Measurements from ENCODE around the gene GRID1.

GRCh38 chr10:86354761-86355540 lies 11.6 kb downstream of the GRID1 start:
- no peak for TF ChIP-seq REST (IDR thresholded peaks at IDR 0.05; ENCODE audit: low read depth, low read length)
- TF ChIP-seq ZBTB33 (IDR thresholded peaks at IDR 0.05; ENCODE audit: borderline replicate concordance, low read depth) = no peak
- TF ChIP-seq SMC3 (IDR thresholded peaks at IDR 0.05; ENCODE audit: low read depth, low read length) = no peak
- no peak for TF ChIP-seq PBX3 (IDR thresholded peaks at IDR 0.05)
- no peak for TF ChIP-seq CTCF (IDR thresholded peaks at IDR 0.05)
- no peak for TF ChIP-seq TEAD4 (IDR thresholded peaks at IDR 0.05; ENCODE audit: borderline replicate concordance, insufficient read depth)
- no peak for TF ChIP-seq SIN3A (IDR thresholded peaks at IDR 0.05; ENCODE audit: borderline replicate concordance, low read depth, low read length)
- TF ChIP-seq YY1 (IDR thresholded peaks at IDR 0.05; ENCODE audit: low read depth) = no peak
- no peak for TF ChIP-seq CHD2 (IDR thresholded peaks at IDR 0.05; ENCODE audit: low read length, partially characterized antibody)
